ENCODE results near the gene INTS11. TPM values are rescaled to one million over a fixed set of nuclear protein-coding genes. Genes with fewer than 3 reads are reported as not detected.

The INTS11 gene
- total and polyA plus RNA-seq, 2 of the 8 experiments (the other 6 are each of a cell fraction or from before 2014, with no cell fraction given), result 113 to 243 TPM

DNA sequence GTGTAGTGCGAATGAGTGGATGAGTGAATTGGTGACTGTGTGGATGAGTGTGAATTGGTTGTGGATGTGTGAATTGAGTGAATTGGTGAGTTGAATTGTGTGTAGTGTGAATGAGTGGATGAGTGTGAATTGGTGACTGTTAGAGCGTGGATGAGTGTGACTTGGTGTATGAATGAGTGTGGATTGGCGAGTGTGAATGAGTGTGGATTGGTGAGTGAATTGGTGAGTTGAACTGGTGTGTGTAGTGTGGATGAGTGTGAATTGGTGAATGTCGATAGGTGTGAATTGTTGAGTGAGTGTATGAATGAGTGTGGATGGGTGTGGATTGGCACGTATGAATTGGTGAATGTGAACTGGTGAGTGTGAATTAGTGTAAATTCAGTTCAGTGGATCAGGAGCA lies 42.9 kb upstream of the INTS11 start:
- H3K79me2 ChIP-seq (ENCODE audit: control insufficient read depth in 1 of 2, insufficient read depth in 2 of 2, low read length in 2 of 2), result no peaks in the 10 kb centered on the region
- H2BK15ac ChIP-seq (ENCODE audit: low read length), result no peak overlapping the region
- no peak overlapping the region for H3K27ac ChIP-seq (ENCODE audit: low read depth, low read length)
- WGBS, 2 experiments (ENCODE audit: extremely low coverage in 1 of 2, insufficient coverage in 1 of 2, insufficient read length in 1 of 2, insufficient replicate concordance in 2 of 2, low coverage in 1 of 2, low lambda C conversion rate in 2 of 2, missing lambda C conversion rate in 1 of 2), result 87 to 100% methylated on average over 5 of the region's 5 CpGs
- H4K91ac ChIP-seq (replicated peaks; ENCODE audit: insufficient read length, low read length), result no peak overlapping the region
- no peak overlapping the region for H3K23ac ChIP-seq (ENCODE audit: insufficient read length)
- DNase-seq (ENCODE audit: low read depth in 1 of 2, low spot score in 2 of 2), result no peak
- H2AK5ac ChIP-seq (ENCODE audit: low read depth, low read length), result peak overlapping the region; percentile 82; the same call in 1 of the 2 replicates
- H3K14ac ChIP-seq (ENCODE audit: insufficient read length), result no peak overlapping the region
- no peaks in the 10 kb centered on the region for H3K79me1 ChIP-seq (ENCODE audit: low read depth, low read length)
- no peak overlapping the region for H2BK120ac ChIP-seq (replicated peaks; ENCODE audit: low read depth, low read length)
- H3K4me1 ChIP-seq (replicated peaks in 1 of 4; ENCODE audit: control insufficient read depth in 3 of 4, insufficient read depth in 4 of 4, low read length in 3 of 4), result peaks cover 0 to 7% (median 5%) of the 10 kb centered on the region in 4 experiments; a peak in 5 of 7 replicates
- no peaks in the 10 kb centered on the region; a peak in 1 of 7 replicates for H3K27me3 ChIP-seq (replicated peaks in 1 of 4; ENCODE audit: control insufficient read depth in 3 of 4, extremely low read depth in 1 of 4, insufficient read depth in 3 of 4, low read length in 3 of 4)
- no peak overlapping the region for H3K4ac ChIP-seq (replicated peaks; ENCODE audit: insufficient read length, low read depth, low read length)
- no peak overlapping the region for H3K18ac ChIP-seq (ENCODE audit: extremely low read depth, low read length)
- H3K56ac ChIP-seq (replicated peaks; ENCODE audit: insufficient read length, low read depth, low read length), result peak overlapping the region; percentile 94
- no peak overlapping the region for H3K4me3 ChIP-seq (ENCODE audit: extremely low read depth in 1 of 4, insufficient read depth in 2 of 4, low read depth in 3 of 4, low read length in 4 of 4)
- FAIRE-seq, result no peak
- peaks cover 17% of the 10 kb centered on the region; the same call in 1 of the 2 replicates for H3K23me2 ChIP-seq (ENCODE audit: low read depth, low read length)
- no peaks in the 10 kb centered on the region; a peak in 1 of 8 replicates for H3K36me3 ChIP-seq (ENCODE audit: control insufficient read depth in 2 of 4, insufficient read depth in 4 of 4, low read length in 3 of 4)
- no peak overlapping the region for H2BK12ac ChIP-seq (ENCODE audit: low read depth, low read length)
- no peak overlapping the region for H3K9ac ChIP-seq (replicated peaks in 1 of 4; ENCODE audit: extremely low read depth in 1 of 4, low read depth in 3 of 4, low read length in 3 of 4)
- no peak overlapping the region for H4K5ac ChIP-seq (ENCODE audit: insufficient read length, low read depth, low read length)
- no peak overlapping the region; the same call in 1 of the 2 replicates for H2BK20ac ChIP-seq (ENCODE audit: low read length)
- no peak overlapping the region for H2AFZ ChIP-seq (ENCODE audit: low read length)
- peaks cover 12 to 18% of the 10 kb centered on the region in 2 experiments; a peak in 3 of 4 replicates for H3K9me3 ChIP-seq (ENCODE audit: insufficient read depth in 2 of 2, low read depth in 1 of 2, low read length in 1 of 2)
- TF ChIP-seq BACH1 (IDR thresholded peaks at IDR 0.05; ENCODE audit: low read length) (peak; percentile 29), CBX5 (IDR thresholded peaks at IDR 0.05; ENCODE audit: low read depth, low read length) (no peak)
- ChIA-PET POLR2A (ENCODE audit: partially characterized antibody) (interaction anchor here (0.8 to 33.4 kb wide), 2 partner anchors 29 to 57 kb away, joined by 3 to 719 read pairs; partner anchors contain the start of genes CCNL2 and MRPL20), CTCF (ENCODE audit: partially characterized antibody) (no interaction called here)
- no peak overlapping the region for H4K8ac ChIP-seq (ENCODE audit: extremely low read depth, insufficient read depth, low read length)
- peaks cover 0 to 9% of the 10 kb centered on the region in 2 experiments for H4K20me1 ChIP-seq (replicated peaks in 1 of 2; ENCODE audit: control insufficient read depth in 1 of 2, insufficient read depth in 2 of 2, low read length in 2 of 2)
- H2BK5ac ChIP-seq (ENCODE audit: low read depth, low read length), result no peak overlapping the region
- no peak overlapping the region for H3K4me2 ChIP-seq (ENCODE audit: insufficient read depth in 1 of 2, low read depth in 2 of 2, low read length in 2 of 2)

Measured in H1 (cell line).